GM10248 (cell line): ENCODE measurements around the gene LITAF.
"Not testable (repeated sequence)": the region's sequence is repeated elsewhere in the genome, so short reads cannot be mapped to it uniquely, and the experiment has no call there.

Source experiments
- CTCF ChIA-PET: fragments of 300-600 bp; sonication (Branson Sonifier 250); formaldehyde crosslinking; extraction: SDS; loops from one replicate; lab custom pipeline; 2021; ENCODE audit warnings: antibody characterized with exemption; lab: Yijun Ruan, JAX
- POLR2A ChIA-PET: fragments of 350-650 bp; sonication (Branson Sonifier 250); formaldehyde crosslinking; extraction: SDS; loops from one replicate; lab custom pipeline; 2020; ENCODE audit warnings: antibody characterized with exemption; lab: Yijun Ruan, JAX
- DNase-seq: peaks from one replicate; pipeline ENCODE4 v3.0.0; 2012; ENCODE audit errors: extremely low spot score
- CTCF ChIP-seq: IDR thresholded peaks from 2 replicates; pipeline ENCODE4 v1.5.1; 2012; ENCODE audit warnings: mild to moderate bottlenecking, low read depth; ENCODE audit errors: extremely low read depth, missing control alignments, control extremely low read depth

LITAF gene

GRCh38 chr16:11563493-11564040 is 23.2 kb downstream of the LITAF start:
- POLR2A ChIA-PET: interaction anchor here (0.6 to 1.1 kb wide), 3 partner anchors 12 to 65 kb away, joined by 3 to 4 read pairs (median 3); no protein-coding TSS in a partner anchor
- CTCF ChIA-PET: interaction anchor here (2.0 kb wide), 1 partner anchor 12 kb away, joined by 4 read pairs; no protein-coding TSS in a partner anchor
- no peak for DNase-seq
- TF ChIP-seq CTCF: no peak

GRCh38 chr16:11562941-11563340 is 23.8 kb downstream of the LITAF start:
- DNase-seq: no peak
- POLR2A ChIA-PET: interaction anchor here (0.6 to 1.1 kb wide), 3 partner anchors 13 to 65 kb away, joined by 3 to 4 read pairs (median 3); no protein-coding TSS in a partner anchor
- CTCF ChIA-PET: interaction anchor here (2.0 kb wide), 1 partner anchor 12 kb away, joined by 4 read pairs; no protein-coding TSS in a partner anchor

GRCh38 chr16:11562411-11562810 is 24.3 kb downstream of the LITAF start:
- ChIA-PET CTCF (interaction anchor here (2.0 kb wide), 1 partner anchor 11 kb away, joined by 4 read pairs; no protein-coding TSS in a partner anchor), POLR2A (no interaction called here)
- no peak for TF ChIP-seq CTCF

More at GRCh38 chr16:11562941-11563340, 23.8 kb downstream of the LITAF start:
- no peak for TF ChIP-seq CTCF

GRCh38 chr16:11561856-11562255 is 24.9 kb downstream of the LITAF start:
- ChIA-PET CTCF (interaction anchor here (2.0 kb wide), 1 partner anchor 10 kb away, joined by 4 read pairs; no protein-coding TSS in a partner anchor), POLR2A (no interaction called here)
- no peak for TF ChIP-seq CTCF
- no peak for DNase-seq

More at GRCh38 chr16:11562411-11562810, 24.3 kb downstream of the LITAF start:
- DNase-seq: no peak

GRCh38 chr16:11561454-11561805 is 25.3 kb downstream of the LITAF start:
- ChIA-PET POLR2A (no interaction called here), CTCF (no interaction called here)
- DNase-seq: no peak
- TF ChIP-seq CTCF: no peak

GRCh38 chr16:11560701-11561453 is 25.8 kb downstream of the LITAF start:
- DNase-seq: no peak
- no peak for TF ChIP-seq CTCF
- ChIA-PET CTCF (interaction anchor here (1.0 to 2.1 kb wide), 2 partner anchors 14 to 29 kb away, joined by 5 to 9 read pairs; no protein-coding TSS in a partner anchor), POLR2A (no interaction called here)

- CTCF ChIA-PET: interaction anchor here (0.9 to 2.1 kb wide), 2 partner anchors 12 to 121 kb away, joined by 3 to 4 read pairs; no protein-coding TSS in a partner anchor
- POLR2A ChIA-PET, DNase-seq: not testable (repeated sequence)
Measured at GRCh38 chr16:11558308-11558823, 28.4 kb downstream of the LITAF start.
